ENCODE data around the gene PDIA2.
"Not testable (repeated sequence)": the region's sequence is repeated elsewhere in the genome, so short reads cannot be mapped to it uniquely, and the experiment has no call there.

Gene PDIA2

GRCh38 chr16:333406-334094 lies 50.6 kb downstream of the PDIA2 start:
- no peak for DNase-seq

- not testable (repeated sequence) for DNase-seq
Measured at GRCh38 chr16:334164-334832, 51.3 kb downstream of the PDIA2 start.

GRCh38 chr16:334861-335632 lies 52.1 kb downstream of the PDIA2 start:
- not testable (repeated sequence) for DNase-seq

- no peak for DNase-seq
Measured at GRCh38 chr16:336269-336668, 53.3 kb downstream of the PDIA2 start.
